ENCODE data around the gene MLPH.

DNA sequence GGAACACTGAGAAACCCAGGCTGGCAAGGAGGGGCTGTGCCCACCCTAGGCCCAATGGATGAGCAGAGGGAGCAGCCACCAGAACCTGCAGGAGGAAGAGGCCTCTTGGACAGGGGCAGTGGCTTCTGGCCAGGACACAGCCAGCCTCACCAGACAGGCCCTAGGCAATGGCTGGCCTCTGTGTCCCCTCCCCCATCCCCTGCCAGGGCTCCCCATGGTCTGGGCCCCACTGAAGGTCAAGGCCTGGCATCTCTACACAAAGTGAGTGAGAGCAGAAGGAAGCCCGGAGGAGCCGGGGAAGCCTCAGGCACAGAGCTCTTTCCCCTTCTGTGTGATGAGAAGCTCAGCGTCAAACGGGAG lies 85.7 kb downstream of the MLPH start:
- TF ChIP-seq POLR2A (IDR thresholded peaks at IDR 0.05; ENCODE audit: low read length) (no peak), GATA1 (IDR thresholded peaks at IDR 0.05; ENCODE audit: low read depth, low read length) (no peak)

All from erythroblast (primary cell).